HG03432 (cell line): ENCODE data around the gene COL9A1.
A peak's percentile ranks its signal among the peaks of the same experiment; 100 is the strongest.

Experiments
- ATAC-seq: cut with Tn5 transposase; IDR thresholded peaks from one replicate; pipeline ENCODE4 v1.9.1; 2021; ENCODE audit warnings: mild to moderate bottlenecking, moderate library complexity; ENCODE audit not compliant: unreplicated experiment

COL9A1 gene

DNA sequence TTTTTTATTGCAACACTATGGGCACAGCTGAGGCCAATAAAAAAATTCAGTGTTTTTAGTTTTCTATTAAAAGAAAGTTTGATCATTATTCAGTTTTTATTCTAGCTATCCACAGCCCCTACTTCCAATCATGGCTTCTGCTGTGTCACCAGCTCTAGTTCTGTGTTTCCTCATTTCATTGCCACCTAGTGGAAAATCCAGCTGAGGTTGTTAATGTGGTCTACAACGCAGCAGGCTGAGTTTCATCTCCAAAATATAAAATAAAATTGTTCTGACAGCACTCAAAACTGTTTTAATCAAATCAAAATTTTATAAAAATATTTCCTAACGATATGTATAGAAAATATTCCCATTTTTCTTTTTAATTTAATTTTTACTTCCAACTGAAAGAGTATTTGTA, 13.6 kb downstream of the COL9A1 start:
- ATAC-seq: no peak

DNA sequence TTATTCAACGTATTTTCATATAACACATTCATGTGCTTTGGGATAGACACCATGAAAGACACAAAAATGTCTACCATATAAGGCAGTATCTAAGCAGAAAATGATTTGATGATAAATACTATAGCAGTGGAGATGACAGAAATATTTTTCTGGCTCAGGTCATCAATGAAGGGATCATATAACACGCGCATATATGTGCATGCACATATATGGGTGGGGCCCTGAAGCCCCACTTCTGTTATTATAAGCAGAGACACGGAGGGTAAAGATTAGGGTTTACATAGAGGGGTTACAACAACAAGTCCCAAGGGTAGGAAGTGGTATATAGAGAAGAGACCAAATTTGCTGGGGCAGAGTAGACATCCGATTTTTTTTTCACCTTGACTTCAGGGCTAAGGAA, 16.0 kb downstream of the COL9A1 start:
- no peak for ATAC-seq

DNA sequence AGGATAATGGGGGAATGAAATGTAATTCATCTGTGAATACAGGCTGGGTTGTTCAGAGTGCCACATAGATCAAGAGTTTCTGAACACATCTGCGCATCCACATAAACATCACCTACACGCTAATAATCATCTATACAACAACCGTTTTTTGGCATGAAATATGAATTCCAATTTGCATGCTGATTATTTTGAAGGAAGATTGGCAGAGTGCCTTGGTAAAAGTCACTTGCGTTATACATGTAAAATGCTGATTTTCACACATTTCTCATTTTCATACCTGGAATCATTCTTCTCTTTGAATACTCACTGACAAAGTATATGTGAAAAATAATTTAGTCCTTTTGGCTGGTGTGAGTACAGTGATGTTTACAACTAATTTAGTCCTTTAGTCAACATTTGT, 17.7 kb downstream of the COL9A1 start:
- ATAC-seq: no peak

DNA sequence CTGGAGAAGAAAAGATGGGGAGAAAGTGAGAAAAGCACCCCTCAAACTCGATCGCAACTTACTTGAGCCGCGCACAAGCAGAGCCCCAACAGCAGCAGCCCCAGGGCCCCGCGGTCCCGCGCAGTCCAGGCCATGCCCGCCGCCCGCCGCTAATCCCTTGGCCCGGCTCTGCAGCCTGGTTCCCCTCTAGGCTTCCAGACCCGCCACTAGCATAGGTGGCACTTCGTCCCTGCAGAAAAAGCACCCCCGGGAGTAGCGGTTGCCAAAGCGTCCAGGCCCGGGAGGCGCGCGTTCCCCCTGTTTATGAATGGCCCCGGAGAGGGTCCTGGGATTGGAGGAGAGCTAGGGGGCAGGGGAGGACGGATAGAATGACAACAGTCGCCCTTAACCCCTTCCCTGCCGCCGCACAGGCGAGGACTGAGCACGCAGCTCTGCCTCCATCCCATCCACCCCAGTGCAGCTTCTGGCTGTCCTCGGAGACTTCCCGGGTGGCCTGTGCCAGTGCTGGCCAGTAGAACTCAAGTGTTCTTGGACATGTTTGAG, 19.9 kb downstream of the COL9A1 start:
- no peak for ATAC-seq

DNA sequence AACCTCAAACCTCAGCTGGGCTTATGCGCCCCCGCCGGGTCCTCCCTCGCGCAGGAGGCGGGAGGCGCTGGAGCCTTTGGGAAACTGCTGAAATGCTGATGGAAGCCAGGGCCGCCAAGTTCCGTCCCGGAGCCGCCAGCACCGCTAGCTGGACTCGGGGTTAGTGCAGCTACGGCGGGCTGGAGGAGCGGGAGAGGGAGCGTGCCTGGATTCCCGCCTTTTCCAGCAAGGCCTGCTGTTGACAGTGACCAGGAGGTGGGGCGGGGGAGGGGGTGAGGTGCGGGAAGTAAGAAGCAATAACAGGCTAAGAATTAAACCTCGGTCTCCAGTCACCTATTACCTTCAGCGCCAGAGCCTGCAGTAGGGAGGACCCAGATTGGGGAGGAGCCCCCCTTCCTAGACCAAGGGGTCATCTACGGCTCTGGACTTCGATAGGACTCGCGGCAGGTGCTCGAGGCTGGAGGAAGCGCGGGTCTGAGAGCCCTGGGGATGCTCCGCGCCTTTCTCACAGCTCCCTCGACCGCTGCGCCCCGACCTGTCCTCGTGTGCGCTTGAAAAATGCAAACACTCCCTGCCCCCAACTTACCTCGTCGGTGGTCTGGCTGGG, 20.5 kb downstream of the COL9A1 start:
- no peak for ATAC-seq

DNA sequence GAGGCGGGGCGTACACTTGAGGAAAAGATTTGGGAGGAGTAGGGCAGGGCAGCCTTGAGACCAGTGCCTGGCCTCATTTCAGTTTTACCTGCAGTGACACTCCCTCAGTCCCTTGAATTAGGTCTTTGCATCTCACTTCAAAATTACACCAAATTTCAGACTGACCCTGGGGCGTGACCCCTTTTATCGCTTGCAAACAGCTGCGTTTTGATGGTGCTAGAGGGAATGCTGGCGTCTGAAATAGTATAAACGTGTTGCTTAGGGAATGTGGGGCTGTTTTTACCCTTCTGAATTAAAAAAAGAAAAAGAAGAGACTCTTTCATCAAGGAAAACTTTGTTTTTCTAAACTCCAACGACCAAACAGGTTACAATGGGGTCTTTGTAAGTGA, 21.0 kb downstream of the COL9A1 start:
- ATAC-seq: no peak

DNA sequence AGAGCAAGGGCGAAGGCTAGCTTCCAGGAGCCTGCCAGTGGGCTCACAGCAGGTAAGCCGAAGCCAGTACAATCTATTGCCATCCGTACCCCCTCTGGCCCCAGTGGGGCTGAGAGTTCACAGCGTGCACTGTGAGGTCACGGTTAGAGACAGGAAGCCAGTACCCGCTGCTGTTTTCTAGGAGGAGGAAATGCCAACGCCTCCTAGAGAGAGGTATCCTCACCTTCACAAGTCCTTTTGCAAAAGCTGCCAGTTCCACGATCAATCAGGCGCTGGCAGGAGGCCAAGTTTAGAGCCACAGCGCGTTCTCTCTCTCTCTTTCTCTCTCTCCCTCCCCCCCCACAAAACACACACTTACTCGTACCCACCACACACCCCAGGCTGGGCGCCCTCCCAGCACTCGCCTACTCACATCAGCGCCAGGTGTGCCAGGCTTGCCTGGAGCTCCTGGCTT, 22.5 kb downstream of the COL9A1 start:
- ATAC-seq: no peak

DNA sequence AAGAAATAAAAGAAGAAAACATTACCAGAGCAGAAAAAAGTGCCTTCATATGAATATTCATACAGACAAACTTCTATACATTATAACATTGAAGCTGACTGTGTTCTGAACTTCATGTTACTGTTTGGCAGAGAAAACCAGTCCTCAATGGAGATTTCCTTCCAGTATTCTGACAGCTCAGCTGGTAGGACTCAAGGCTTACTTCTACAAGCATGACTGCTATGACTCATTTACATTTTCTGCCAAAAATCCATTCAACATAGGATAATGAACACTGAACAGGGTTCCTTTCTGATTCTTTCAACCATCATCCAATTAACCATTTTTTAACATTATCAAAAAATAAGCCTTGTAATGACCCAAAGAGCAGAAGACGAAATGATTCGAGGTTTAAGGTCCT, 25.4 kb downstream of the COL9A1 start:
- no peak for ATAC-seq

DNA sequence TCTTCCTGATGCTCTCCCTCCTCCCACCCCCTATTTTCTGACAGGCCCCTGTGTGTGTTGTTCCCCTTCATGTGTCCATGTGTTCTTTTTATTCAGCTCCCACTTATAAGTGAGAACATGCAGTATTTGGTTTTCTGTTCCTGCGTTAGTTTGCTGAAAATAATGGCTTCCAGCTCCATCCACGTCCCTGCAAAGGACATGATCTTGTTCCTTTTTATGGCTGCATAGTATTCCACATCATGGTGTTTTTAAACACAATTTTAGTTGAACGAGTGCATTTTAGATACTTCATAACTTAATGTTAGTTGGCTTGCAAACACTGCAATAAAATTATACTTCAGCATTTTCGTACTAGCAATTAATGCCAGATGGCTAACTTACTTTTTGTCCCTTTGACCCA, 28.5 kb downstream of the COL9A1 start:
- ATAC-seq: no peak

DNA sequence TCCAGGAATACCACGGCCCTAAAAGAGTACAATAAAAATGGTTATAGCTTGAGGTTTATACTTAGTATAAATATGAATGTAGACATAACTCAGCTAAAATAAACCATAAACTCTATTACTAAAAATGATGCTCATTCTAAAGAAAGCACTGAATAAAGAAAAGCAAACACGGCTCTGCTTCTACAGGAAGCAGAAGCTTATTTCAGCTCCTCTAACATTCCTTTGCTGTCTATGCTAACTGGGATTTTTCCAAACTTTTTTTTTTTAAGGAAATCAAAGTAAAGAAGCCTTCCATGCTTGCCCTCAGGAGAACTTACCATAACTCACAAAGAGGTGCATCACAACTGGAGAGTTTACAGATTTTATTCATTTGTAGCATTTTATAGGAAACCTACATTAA, 30.8 kb downstream of the COL9A1 start:
- ATAC-seq: no peak

DNA sequence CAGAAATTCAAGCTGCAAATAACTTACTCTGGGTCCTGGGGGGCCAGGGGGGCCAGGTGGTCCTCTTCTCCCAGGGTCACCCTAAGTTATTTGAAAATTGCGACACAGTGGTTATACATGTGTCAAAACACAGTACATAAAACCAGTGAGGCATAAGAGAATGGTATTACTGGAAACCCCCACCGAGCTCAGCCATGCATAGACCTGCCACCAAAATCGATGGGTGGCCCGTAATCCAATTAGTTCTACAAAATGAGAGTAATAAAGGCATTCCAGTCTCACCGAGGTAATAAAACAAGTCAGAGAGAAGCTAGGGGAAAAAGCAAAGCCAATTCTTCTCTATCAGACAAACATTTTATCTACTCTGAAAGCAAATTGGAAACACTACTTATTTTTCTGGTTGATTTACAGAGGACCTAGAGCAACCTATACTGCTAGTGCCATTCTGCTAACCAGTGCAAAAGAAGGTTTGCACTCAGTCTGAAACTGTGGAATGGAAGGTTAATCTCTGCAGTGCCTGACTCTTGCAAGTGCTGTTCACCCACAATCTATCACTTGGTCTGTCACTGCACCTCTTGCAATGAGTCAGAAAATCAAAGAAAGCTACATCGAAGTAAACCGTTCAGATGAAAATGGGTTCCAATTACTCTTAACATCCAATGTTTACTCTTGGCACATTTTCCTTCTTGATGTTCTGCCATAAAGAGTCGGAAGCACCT, 32.4 kb downstream of the COL9A1 start:
- ATAC-seq: peak; percentile 85

DNA sequence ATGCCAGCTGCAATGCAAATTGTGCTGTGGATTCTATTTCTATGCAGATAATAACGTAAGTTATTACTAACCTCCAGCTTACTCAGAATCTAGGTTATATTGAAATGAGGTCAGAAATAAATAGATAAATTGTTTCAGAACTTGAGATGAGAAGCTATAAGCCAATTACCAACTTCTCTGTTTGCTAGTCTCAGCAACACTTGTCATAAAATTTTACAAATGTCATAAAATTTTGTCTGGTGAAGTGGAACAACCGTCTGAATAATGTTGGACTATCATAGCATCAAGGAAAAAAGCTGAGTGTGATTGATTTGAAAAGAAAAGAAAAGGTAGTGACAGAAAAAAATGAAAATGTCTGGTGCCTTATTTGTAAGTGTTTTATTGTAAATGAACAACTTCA, 36.7 kb downstream of the COL9A1 start:
- ATAC-seq: no peak

DNA sequence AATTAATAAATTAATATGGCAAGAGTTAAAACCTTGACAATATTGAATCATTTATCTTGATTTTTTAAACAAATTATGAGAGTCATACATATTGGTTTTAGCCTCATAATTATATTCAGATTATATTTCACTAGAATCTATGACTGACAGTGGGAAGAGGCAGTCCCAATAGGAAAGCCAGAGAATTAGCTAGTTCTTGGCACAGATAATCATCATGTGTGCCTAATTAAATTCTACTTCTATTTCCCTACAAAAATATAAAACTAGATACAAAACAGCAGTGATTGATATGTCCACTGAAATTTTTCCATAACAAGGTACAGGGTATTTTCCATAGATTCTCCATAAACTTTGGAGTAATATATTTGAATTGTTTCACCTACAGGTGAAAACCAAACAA, 38.6 kb downstream of the COL9A1 start:
- ATAC-seq: no peak

DNA sequence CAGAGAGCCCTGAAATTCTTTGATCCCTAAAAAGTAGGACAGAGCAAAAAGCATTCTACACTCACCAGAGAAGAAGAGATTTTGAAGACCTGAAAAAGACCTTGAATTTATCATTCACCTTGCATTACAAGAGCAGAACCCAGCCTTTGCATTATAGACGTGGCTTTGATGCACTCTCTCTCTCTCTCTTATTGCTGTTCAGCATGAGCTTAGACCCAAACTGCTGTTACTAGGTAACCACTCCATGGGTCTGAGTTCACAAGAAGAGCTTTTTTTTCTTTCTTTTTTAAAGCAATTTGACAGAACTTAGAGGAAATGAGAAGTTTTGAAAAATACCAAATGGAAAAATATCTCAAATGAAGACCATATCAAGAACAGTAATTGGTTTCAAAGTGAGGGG, 44.4 kb downstream of the COL9A1 start:
- no peak for ATAC-seq

DNA sequence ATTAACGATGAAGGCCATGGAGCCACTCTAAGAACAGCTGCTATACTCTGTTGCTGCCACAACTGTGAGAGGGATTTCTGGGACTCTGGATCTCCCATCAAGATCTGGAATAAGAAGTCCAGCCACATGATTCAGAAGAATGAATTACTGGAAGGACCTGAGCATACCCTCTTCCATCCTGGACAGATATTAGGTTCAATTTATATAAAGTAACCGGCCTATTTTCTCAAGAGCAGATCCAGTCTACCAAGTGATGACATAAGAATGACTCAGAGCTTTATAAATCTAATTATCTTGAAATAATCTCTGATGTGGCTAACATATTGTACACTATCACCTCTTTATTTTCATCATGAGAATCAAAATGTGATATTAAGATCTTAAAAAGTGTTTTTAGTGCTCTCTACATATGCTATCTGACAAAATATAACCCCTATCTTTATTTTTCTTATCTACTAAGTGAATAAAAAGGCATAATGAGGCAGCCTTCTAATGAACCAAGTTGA, 45.1 kb downstream of the COL9A1 start:
- ATAC-seq: no peak

DNA sequence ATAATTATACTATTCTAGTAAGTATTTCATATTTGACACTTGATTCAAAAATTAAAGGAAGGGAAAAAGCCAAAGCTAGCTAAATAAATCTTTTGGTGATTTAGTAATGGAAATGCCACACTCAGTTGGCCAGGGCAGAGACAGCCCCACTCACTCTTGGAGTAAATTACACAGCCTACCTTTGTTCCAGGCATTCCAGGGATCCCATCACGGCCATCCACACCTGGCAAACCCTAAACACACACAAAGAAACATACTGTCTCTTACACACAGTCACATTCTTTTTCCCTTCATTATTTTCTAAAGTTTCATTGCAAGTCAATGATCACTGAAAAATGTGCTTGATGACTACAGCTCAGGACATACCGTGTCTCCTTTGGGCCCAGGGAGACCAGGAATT, 48.1 kb downstream of the COL9A1 start:
- ATAC-seq: no peak

DNA sequence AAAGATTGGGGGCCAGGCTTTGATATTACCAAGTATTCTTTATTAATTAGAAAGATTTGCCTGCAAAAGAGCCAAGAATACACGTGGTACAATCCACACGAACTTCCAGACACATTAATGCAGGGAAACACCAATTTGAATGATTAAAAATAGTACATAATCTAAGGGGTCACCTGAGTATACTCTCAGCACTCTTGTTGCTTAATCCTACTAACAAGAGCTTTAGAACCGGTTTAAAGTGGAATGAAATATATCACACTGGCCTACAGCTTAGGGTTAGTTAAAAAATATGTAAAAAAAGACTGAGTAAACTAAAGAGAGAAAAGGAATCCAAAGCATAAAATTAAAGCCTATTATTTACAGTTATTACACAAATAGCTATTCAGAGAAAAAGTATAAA, 49.0 kb downstream of the COL9A1 start:
- no peak for ATAC-seq

DNA sequence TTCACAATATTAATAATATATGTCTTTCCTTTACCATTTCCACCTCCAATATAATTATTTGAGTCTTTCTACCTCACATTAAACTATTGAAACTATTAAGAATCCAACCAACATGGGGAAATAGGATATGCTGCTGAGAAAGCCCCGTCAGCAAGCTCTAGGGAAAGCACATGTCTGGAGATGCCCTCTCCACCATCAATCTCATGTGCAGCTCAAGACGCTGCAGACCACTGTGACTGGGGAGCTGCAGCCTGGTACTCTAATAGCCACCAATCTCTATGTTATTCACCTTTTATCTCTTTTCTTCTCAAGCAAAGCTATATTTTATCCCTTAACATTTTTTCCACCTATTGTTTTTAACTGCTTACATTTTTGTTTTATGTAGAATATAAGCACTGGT, 50.3 kb downstream of the COL9A1 start:
- ATAC-seq: no peak

DNA sequence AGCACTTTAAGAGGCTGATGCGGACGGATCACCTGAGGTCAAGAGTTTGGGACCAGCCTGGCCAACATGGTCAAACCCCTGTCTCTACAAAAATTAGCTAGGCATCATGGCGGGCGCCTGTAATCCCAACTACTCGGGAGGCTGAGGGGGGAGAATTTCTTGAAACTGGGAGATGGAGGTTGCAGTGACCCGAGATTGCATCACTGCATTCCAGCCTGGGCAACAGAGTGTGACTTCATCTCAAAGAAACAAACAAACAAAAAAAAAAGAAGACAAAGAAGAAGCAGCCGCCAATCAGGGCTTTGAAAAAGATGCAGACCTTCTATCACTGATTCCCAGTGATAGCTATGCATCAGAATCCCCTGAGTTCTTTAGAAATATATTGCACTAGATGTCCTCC, 56.8 kb downstream of the COL9A1 start:
- ATAC-seq: no peak

DNA sequence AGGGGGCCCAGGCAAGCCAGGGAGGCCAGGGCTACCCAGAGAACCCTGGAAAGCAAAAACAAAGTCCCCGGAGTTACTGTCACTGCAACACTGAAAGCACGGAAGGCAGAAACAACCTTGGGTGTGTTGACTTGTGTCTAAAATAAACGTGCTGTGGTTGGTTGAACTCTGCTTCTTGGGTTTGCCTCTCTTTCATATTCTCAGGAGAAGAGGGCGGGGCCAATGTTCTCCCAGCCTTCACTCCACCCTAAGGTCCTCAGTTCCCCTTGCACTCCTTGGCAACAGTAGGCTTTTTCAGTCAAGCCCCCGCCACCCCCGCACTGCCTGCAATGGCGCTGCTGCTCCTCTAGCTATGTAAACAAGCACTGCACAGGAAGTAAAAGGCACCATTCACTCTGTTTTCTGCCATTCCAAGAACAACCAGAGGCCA, 60.9 kb downstream of the COL9A1 start:
- ATAC-seq: no peak

DNA sequence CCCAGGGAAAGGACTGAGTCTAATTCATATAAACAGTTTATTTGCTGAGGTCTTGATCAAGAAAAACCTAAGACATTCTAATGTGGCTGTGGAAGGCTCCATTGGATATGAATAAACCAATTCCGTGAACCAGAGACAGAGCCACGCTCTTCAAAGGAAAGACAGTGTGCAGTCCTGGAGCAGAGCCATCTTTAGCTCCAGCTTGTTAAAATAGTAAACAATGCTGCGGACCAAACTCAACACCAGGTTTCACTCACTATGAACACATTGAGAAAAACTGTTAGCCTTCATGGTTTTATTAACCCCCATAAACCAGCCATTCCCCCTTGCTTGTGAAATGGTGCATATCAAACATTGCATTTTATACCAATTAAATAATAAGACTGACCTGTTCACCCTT, 61.9 kb downstream of the COL9A1 start:
- ATAC-seq: no peak

DNA sequence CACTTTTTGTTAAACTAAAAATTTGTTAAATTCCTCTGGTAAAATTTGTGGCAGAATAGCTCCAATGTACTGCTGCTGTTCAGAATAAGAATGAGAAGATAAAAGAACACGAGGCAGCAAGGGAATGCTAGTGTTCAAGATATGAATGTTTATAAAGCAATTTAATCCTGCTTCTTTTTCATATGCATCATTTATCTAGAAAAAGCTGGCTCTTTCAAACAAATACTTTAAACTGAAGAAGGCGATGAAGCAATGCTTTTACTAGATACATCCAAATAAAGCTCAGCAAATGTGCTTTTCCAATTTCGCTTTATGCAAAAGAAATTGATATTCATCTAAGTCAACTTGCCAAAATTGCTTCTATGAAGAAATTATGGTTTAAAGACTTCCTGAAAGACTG, 66.5 kb downstream of the COL9A1 start:
- ATAC-seq: no peak
